GM12892 (cell line): ENCODE results near the gene CHL1. TPM values are rescaled to one million over a fixed set of nuclear protein-coding genes. Genes with fewer than 3 reads are reported as not detected.

Experiments used
- DNase-seq: peaks from one replicate; pipeline ENCODE4 v3.0.0; 2011; ENCODE audit not compliant: insufficient read length
- FAIRE-seq: peaks from 2 replicates; lab custom pipeline; 2011; peaks lifted over from hg19 to GRCh38; lab: Jason Lieb, UNC
- POLR2A ChIP-seq: IDR thresholded peaks from 2 replicates; pipeline ENCODE4 v1.6.1; 2011; ENCODE audit warnings: low read depth, low read length, control low read depth
- POLR2AphosphoS5 ChIP-seq: IDR thresholded peaks from 2 replicates; pipeline ENCODE4 v1.6.1; 2011; ENCODE audit warnings: low read depth, low read length, control low read depth
- TAF1 ChIP-seq: IDR thresholded peaks from 2 replicates; pipeline ENCODE4 v1.6.1; 2011; ENCODE audit warnings: low read depth, mild to moderate bottlenecking, control low read depth, low read length, borderline replicate concordance
- polyA plus RNA-seq: library from polyadenylated mRNA; unstranded; fragments of >200 nt; gene quantifications from one replicate; pipeline ENCODE4 v1.2.1, GENCODE V29; 2012; ENCODE audit warnings: missing spikeins, inconsistent platforms; ENCODE audit not compliant: missing spikeins

The CHL1 gene
- 0.89 TPM for polyA plus RNA-seq

GRCh38 chr3:196311-197148 is at the start of gene CHL1:
CHL1 (plus strand) TSS chr3:196763; CDS start chr3:319777, 123,014 bp downstream.
- TF ChIP-seq POLR2AphosphoS5 (no peak), POLR2A (no peak), TAF1 (no peak)
- no peak for FAIRE-seq
- DNase-seq, result peak; percentile 17

GRCh38 chr3:151614-152189 is 44.9 kb upstream of the CHL1 start:
- no peak for FAIRE-seq
- DNase-seq, result no peak
- no peak for TF ChIP-seq POLR2A
- no peak for TF ChIP-seq TAF1
- TF ChIP-seq POLR2AphosphoS5, result no peak

- no peak for DNase-seq
- FAIRE-seq, result no peak
Observed at GRCh38 chr3:159974-160373, 36.6 kb upstream of the CHL1 start.

GRCh38 chr3:166071-166470 is 30.5 kb upstream of the CHL1 start:
- no peak for TF ChIP-seq POLR2A
- no peak for TF ChIP-seq TAF1
- no peak for DNase-seq
- FAIRE-seq, result no peak

More at GRCh38 chr3:159974-160373, 36.6 kb upstream of the CHL1 start:
- TF ChIP-seq POLR2AphosphoS5 (no peak), POLR2A (no peak), TAF1 (no peak)

GRCh38 chr3:166799-167198 is 29.8 kb upstream of the CHL1 start:
- DNase-seq (no peak), FAIRE-seq (no peak)
- TF ChIP-seq POLR2A, result no peak
- no peak for TF ChIP-seq POLR2AphosphoS5
- no peak for TF ChIP-seq TAF1

- FAIRE-seq (no peak), DNase-seq (no peak)
- TF ChIP-seq POLR2A (no peak), POLR2AphosphoS5 (no peak), TAF1 (no peak)
Observed at GRCh38 chr3:173886-174285, 22.7 kb upstream of the CHL1 start.

GRCh38 chr3:184976-185375 is 11.6 kb upstream of the CHL1 start:
- DNase-seq (no peak), FAIRE-seq (no peak)
- TF ChIP-seq POLR2A (no peak), TAF1 (no peak), POLR2AphosphoS5 (no peak)

GRCh38 chr3:192215-192929 is 4.2 kb upstream of the CHL1 start:
- no peak for FAIRE-seq
- TF ChIP-seq POLR2AphosphoS5, result no peak
- TF ChIP-seq TAF1, result no peak
- TF ChIP-seq POLR2A, result no peak
- peak; percentile 2 for DNase-seq

GRCh38 chr3:194001-194400 is 2.6 kb upstream of the CHL1 start:
- no peak for FAIRE-seq
- no peak for DNase-seq
- no peak for TF ChIP-seq POLR2A
- TF ChIP-seq POLR2AphosphoS5, result no peak
- no peak for TF ChIP-seq TAF1

- no peak for FAIRE-seq
- no peak for TF ChIP-seq POLR2AphosphoS5
- no peak for TF ChIP-seq POLR2A
- no peak for TF ChIP-seq TAF1
- DNase-seq, result no peak
Observed at GRCh38 chr3:194421-194820, 2.1 kb upstream of the CHL1 start.

GRCh38 chr3:195666-196065 is 897 bp upstream of the CHL1 start:
- TF ChIP-seq POLR2A (no peak), TAF1 (no peak), POLR2AphosphoS5 (no peak)
- DNase-seq, result no peak
- FAIRE-seq, result no peak
